Thymus (tissue), 11 donors: Measurements from ENCODE around the gene OR10R2. TPM values are rescaled to one million over a fixed set of nuclear protein-coding genes. Genes with fewer than 3 reads are reported as not detected.
A peak's percentile ranks its signal among the peaks of the same experiment; 100 is the strongest.

Experiments
- DNase-seq, 9 donors: peaks; one replicate each; pipeline ENCODE4 v3.0.0-alpha.2; 2013; ENCODE audit warnings: low spot score in 9 of 9, low read depth in 6 of 9, missing footprints in 1 of 9
- H3K27ac ChIP-seq, 2 donors: one replicate each; pipeline ENCODE4 v1.5.1; 2013; ENCODE audit warnings: control low read depth in 1 of 2, low read depth in 1 of 2, low read length in 1 of 2, mild to moderate bottlenecking in 1 of 2, moderate library complexity in 1 of 2
- H3K27me3 ChIP-seq, 2 donors: one replicate each; pipeline ENCODE4 v1.5.1; 2013; ENCODE audit warnings: low read length in 1 of 2; ENCODE audit not compliant: control insufficient read depth in 2 of 2, insufficient read depth in 1 of 2
- H3K36me3 ChIP-seq, 2 donors: one replicate each; pipeline ENCODE4 v1.5.1; 2013; ENCODE audit warnings: low read length in 1 of 2, mild to moderate bottlenecking in 1 of 2, moderate library complexity in 1 of 2; ENCODE audit not compliant: control insufficient read depth in 2 of 2, insufficient read depth in 2 of 2
- H3K4me1 ChIP-seq, 2 donors: one replicate each; pipeline ENCODE4 v1.5.1; 2013; ENCODE audit warnings: low read length in 2 of 2; ENCODE audit not compliant: control insufficient read depth in 2 of 2, insufficient read depth in 2 of 2
- H3K4me3 ChIP-seq, 2 donors: one replicate each; pipeline ENCODE4 v1.5.1; 2013; ENCODE audit warnings: low read length in 2 of 2, control low read depth in 1 of 2, mild to moderate bottlenecking in 1 of 2
- H3K9me3 ChIP-seq, 2 donors: one replicate each; pipeline ENCODE4 v1.5.1; 2013; ENCODE audit warnings: low read length in 1 of 2, mild to moderate bottlenecking in 1 of 2; ENCODE audit not compliant: control insufficient read depth in 2 of 2, insufficient read depth in 1 of 2
- WGBS: extraction: QIAGEN DNeasy Blood & Tissue Kit; methylation state at CpG from one replicate; pipeline ENCODE4 v1.1.7; 2013; 5-methylcytosine and 5-hydroxymethylcytosine counted together
- polyA plus RNA-seq: library from polyadenylated mRNA; stranded (reverse); fragments of 200-250 nt; gene quantifications from one replicate; pipeline ENCODE4 v1.2.3, GENCODE V29; 2013
- total RNA-seq: library from RNA; stranded (reverse); fragments of 120-200 nt; gene quantifications from one replicate; pipeline ENCODE4 v1.2.4, GENCODE V29; 2013
- donor health status: healthy.

The OR10R2 gene
- total and polyA plus RNA-seq, 2 donors = 0.39 TPM; not detected in 1

- no peak overlapping the region for H3K27ac ChIP-seq
- no peak for DNase-seq
- H3K4me3 ChIP-seq = no peak overlapping the region
- WGBS = 81% methylated on average over 4 of the region's 4 CpGs
- no peaks in the 10 kb centered on the region for H3K27me3 ChIP-seq
- H3K4me1 ChIP-seq = no peaks in the 10 kb centered on the region
- H3K9me3 ChIP-seq = peaks cover 0 to 2% of the 10 kb centered on the region in 2 donors
- no peaks in the 10 kb centered on the region for H3K36me3 ChIP-seq
Measured at GRCh38 chr1:158509471-158510156, 37.6 kb downstream of the OR10R2 start.

GRCh38 chr1:158516966-158517365 lies 44.9 kb downstream of the OR10R2 start:
- no peaks in the 10 kb centered on the region for H3K9me3 ChIP-seq
- H3K4me3 ChIP-seq = no peak overlapping the region
- H3K36me3 ChIP-seq = no peaks in the 10 kb centered on the region
- H3K4me1 ChIP-seq = no peaks in the 10 kb centered on the region
- H3K27me3 ChIP-seq = no peaks in the 10 kb centered on the region
- no peak for DNase-seq
- no peak overlapping the region for H3K27ac ChIP-seq

GRCh38 chr1:158520021-158520420 lies 48.0 kb downstream of the OR10R2 start:
- Histone ChIP-seq H3K27me3 (no peaks in the 10 kb centered on the region), H3K9me3 (no peaks in the 10 kb centered on the region), H3K4me1 (no peaks in the 10 kb centered on the region), H3K4me3 (no peak overlapping the region), H3K27ac (no peak overlapping the region), H3K36me3 (no peaks in the 10 kb centered on the region)
- DNase-seq = no peak
- WGBS = 95% methylated on average over 1 of the region's 1 CpG

GRCh38 chr1:158520955-158521665 lies 49.1 kb downstream of the OR10R2 start:
- Histone ChIP-seq H3K27me3 (no peaks in the 10 kb centered on the region), H3K9me3 (no peaks in the 10 kb centered on the region), H3K27ac (no peak overlapping the region), H3K4me3 (no peak overlapping the region), H3K4me1 (no peaks in the 10 kb centered on the region), H3K36me3 (no peaks in the 10 kb centered on the region)
- no peak for DNase-seq
- WGBS = 96% methylated on average over 3 of the region's 3 CpGs

GRCh38 chr1:158521666-158522058 lies 49.6 kb downstream of the OR10R2 start:
- Histone ChIP-seq H3K4me3 (no peak overlapping the region), H3K27ac (no peak overlapping the region), H3K9me3 (no peaks in the 10 kb centered on the region), H3K27me3 (no peaks in the 10 kb centered on the region), H3K36me3 (no peaks in the 10 kb centered on the region), H3K4me1 (no peaks in the 10 kb centered on the region)
- DNase-seq = no peak
- 93% methylated on average over 2 of the region's 2 CpGs for WGBS

GRCh38 chr1:158527190-158527815 lies 55.3 kb downstream of the OR10R2 start:
- peak in 4 of 9 donors; percentile 53 to 64 (median 60) for DNase-seq
- 49% methylated on average over 2 of the region's 2 CpGs for WGBS
- H3K27ac ChIP-seq = no peak overlapping the region
- no peaks in the 10 kb centered on the region for H3K27me3 ChIP-seq
- H3K36me3 ChIP-seq = no peaks in the 10 kb centered on the region
- H3K4me3 ChIP-seq = no peak overlapping the region
- no peaks in the 10 kb centered on the region for H3K4me1 ChIP-seq
- H3K9me3 ChIP-seq = no peaks in the 10 kb centered on the region

Other genes starting within 250 kb of the OR10R2 start
- gene CD1A, start 217.8 kb upstream of the OR10R2 start, total RNA-seq = 193 TPM
- 7.4 TPM for gene CD1A, start 217.8 kb upstream of the OR10R2 start, polyA plus RNA-seq
- gene CD1C, start 182.3 kb upstream of the OR10R2 start, total RNA-seq = 253 TPM
- gene CD1C, start 182.3 kb upstream of the OR10R2 start, polyA plus RNA-seq = 27.2 TPM
- 456 TPM for gene CD1B, start 140.7 kb upstream of the OR10R2 start, total RNA-seq
- 44.2 TPM for gene CD1B, start 140.7 kb upstream of the OR10R2 start, polyA plus RNA-seq
- 964 TPM for gene CD1E, start 118.3 kb upstream of the OR10R2 start, total RNA-seq
- 154 TPM for gene CD1E, start 118.3 kb upstream of the OR10R2 start, polyA plus RNA-seq
- 1.2 TPM for gene OR10T2, start 72.8 kb upstream of the OR10R2 start, total RNA-seq
- gene OR10T2, start 72.8 kb upstream of the OR10R2 start, polyA plus RNA-seq = 0.02 TPM
- 0.05 TPM for gene OR10K2, start 46.0 kb upstream of the OR10R2 start, total RNA-seq
- gene OR10K2, start 46.0 kb upstream of the OR10R2 start, polyA plus RNA-seq = 0.02 TPM
- gene OR10K1, start 10.4 kb upstream of the OR10R2 start, total RNA-seq = not detected
- gene OR10K1, start 10.4 kb upstream of the OR10R2 start, polyA plus RNA-seq = 0.05 TPM
- gene OR6Y1, start 82.2 kb downstream of the OR10R2 start, total RNA-seq = not detected
- gene OR6Y1, start 82.2 kb downstream of the OR10R2 start, polyA plus RNA-seq = not detected
- not detected for gene OR6P1, start 98.4 kb downstream of the OR10R2 start, total RNA-seq
- not detected for gene OR6P1, start 98.4 kb downstream of the OR10R2 start, polyA plus RNA-seq
- gene OR10X1, start 107.7 kb downstream of the OR10R2 start, total RNA-seq = not detected
- gene OR10X1, start 107.7 kb downstream of the OR10R2 start, polyA plus RNA-seq = not detected
- under 0.01 TPM for gene OR10Z1, start 133.0 kb downstream of the OR10R2 start, total RNA-seq
- gene OR10Z1, start 133.0 kb downstream of the OR10R2 start, polyA plus RNA-seq = not detected
- 4.6 TPM for gene SPTA1, start 214.5 kb downstream of the OR10R2 start, total RNA-seq
- gene SPTA1, start 214.5 kb downstream of the OR10R2 start, polyA plus RNA-seq = 0.41 TPM
- gene OR6K2, start 228.4 kb downstream of the OR10R2 start, total RNA-seq = not detected
- gene OR6K2, start 228.4 kb downstream of the OR10R2 start, polyA plus RNA-seq = not detected
- gene OR6K3, start 248.5 kb downstream of the OR10R2 start, total RNA-seq = not detected
- not detected for gene OR6K3, start 248.5 kb downstream of the OR10R2 start, polyA plus RNA-seq